ENCODE results near the gene HBS1L.

GRCh38 chr6:134930463-134930862 is 124.2 kb downstream of the HBS1L start:
- TF ChIP-seq, protein P1, sequence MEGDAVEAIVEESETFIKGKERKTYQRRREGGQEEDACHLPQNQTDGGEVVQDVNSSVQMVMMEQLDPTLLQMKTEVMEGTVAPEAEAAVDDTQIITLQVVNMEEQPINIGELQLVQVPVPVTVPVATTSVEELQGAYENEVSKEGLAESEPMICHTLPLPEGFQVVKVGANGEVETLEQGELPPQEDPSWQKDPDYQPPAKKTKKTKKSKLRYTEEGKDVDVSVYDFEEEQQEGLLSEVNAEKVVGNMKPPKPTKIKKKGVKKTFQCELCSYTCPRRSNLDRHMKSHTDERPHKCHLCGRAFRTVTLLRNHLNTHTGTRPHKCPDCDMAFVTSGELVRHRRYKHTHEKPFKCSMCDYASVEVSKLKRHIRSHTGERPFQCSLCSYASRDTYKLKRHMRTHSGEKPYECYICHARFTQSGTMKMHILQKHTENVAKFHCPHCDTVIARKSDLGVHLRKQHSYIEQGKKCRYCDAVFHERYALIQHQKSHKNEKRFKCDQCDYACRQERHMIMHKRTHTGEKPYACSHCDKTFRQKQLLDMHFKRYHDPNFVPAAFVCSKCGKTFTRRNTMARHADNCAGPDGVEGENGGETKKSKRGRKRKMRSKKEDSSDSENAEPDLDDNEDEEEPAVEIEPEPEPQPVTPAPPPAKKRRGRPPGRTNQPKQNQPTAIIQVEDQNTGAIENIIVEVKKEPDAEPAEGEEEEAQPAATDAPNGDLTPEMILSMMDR (conservative IDR thresholded peaks at IDR 0.05; ENCODE audit: low read length) = no peak
- no peak for TF ChIP-seq EZH2phosphoT487 (IDR thresholded peaks at IDR 0.05; ENCODE audit: borderline replicate concordance, low read depth, low read length)
